Uterus (tissue), 2 donors: ENCODE measurements around the gene SCNN1B.

Experiments used
- POLR2A ChIP-seq, 2 donors: fragments of 450-650 bp; IDR thresholded peaks; one replicate each; pipeline ENCODE4 v1.6.1; 2016; ENCODE audit warnings: antibody characterized with exemption in 2 of 2, mild to moderate bottlenecking in 1 of 2, moderate library complexity in 1 of 2
- TF ChIP-seq, protein P1 (sequence below), 4 experiments: fragments of 200-600 bp in 2 of 4; fragments of 450-650 bp in 2 of 4; sonication (generic) in 2 of 4; IDR thresholded peaks; one replicate each; pipeline ENCODE4 v1.5.1; 2016 to 2019; ENCODE audit warnings: antibody characterized with exemption in 4 of 4, mild to moderate bottlenecking in 2 of 4, moderate library complexity in 1 of 4

DNA sequence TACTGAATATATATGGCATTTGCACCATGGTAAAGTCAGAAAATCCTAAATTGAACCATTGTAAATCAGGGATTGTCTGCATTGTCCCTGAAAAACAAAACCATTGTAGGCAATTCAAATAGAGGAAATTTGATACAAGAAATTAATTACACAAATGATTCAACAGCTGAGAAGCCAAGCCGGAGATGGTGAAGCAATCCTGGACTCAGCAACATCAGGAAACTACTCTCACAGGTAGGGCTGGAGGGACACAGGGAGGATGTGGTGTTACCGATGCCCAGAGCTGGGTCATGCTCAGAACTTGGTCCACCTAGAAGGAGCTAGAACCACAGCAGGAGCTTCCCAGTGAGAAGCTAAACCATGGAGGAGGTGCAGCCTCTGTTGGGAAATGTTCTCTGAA is 18.5 kb upstream of the SCNN1B start:
- TF ChIP-seq, protein P1, sequence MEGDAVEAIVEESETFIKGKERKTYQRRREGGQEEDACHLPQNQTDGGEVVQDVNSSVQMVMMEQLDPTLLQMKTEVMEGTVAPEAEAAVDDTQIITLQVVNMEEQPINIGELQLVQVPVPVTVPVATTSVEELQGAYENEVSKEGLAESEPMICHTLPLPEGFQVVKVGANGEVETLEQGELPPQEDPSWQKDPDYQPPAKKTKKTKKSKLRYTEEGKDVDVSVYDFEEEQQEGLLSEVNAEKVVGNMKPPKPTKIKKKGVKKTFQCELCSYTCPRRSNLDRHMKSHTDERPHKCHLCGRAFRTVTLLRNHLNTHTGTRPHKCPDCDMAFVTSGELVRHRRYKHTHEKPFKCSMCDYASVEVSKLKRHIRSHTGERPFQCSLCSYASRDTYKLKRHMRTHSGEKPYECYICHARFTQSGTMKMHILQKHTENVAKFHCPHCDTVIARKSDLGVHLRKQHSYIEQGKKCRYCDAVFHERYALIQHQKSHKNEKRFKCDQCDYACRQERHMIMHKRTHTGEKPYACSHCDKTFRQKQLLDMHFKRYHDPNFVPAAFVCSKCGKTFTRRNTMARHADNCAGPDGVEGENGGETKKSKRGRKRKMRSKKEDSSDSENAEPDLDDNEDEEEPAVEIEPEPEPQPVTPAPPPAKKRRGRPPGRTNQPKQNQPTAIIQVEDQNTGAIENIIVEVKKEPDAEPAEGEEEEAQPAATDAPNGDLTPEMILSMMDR (IDR thresholded peaks at IDR 0.05), result no peak
- TF ChIP-seq POLR2A (IDR thresholded peaks at IDR 0.05), result no peak
